Measurements from ENCODE around the gene DHRS4. TPM values are rescaled to one million over a fixed set of nuclear protein-coding genes. Genes with fewer than 3 reads are reported as not detected.

Gene DHRS4
- 47.6 and 55.0 TPM in 2 replicates for total RNA-seq

DNA sequence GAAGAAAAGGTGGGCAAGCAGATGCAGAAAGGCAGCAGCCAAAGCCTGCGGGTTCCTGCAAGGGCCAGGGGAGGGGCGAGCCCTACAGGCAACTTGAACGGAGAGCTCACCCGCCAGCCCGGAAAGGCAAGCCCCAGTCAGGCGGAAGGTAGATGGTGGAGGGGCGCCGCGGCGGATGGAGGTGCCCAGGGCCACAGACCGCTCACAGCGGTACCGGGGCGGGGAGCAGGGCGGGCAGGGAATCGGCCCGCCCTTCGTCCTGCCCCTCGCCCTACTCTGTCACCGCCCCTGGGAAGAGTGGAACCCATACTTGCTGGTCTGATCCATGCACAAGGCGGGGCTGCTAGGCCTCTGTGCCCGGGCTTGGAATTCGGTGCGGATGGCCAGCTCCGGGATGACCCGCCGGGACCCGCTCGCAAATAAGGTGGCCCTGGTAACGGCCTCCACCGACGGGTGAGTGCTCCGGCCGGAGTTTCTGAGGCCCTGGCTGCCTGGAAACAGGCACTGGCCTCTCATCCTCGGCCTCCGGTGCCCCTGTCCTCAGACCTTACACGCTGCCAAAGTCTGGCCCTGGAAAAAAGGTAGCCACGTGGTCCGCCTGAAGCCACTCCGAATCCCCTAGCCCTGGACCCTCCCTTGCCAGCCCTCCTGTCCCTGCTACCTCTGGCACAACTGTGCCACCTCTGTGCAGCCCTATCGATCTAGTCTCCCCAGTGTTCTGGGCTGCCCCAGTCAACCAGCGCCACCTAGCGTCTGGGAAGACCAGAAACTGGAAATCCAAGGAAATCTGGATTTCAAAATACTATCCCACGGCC, at the start of gene DHRS4:
TSS of gene DHRS4 (plus strand) at position 307 of the 815 bp plus-strand sequence. CDS start at position 326, 19 bp downstream.

DNA sequence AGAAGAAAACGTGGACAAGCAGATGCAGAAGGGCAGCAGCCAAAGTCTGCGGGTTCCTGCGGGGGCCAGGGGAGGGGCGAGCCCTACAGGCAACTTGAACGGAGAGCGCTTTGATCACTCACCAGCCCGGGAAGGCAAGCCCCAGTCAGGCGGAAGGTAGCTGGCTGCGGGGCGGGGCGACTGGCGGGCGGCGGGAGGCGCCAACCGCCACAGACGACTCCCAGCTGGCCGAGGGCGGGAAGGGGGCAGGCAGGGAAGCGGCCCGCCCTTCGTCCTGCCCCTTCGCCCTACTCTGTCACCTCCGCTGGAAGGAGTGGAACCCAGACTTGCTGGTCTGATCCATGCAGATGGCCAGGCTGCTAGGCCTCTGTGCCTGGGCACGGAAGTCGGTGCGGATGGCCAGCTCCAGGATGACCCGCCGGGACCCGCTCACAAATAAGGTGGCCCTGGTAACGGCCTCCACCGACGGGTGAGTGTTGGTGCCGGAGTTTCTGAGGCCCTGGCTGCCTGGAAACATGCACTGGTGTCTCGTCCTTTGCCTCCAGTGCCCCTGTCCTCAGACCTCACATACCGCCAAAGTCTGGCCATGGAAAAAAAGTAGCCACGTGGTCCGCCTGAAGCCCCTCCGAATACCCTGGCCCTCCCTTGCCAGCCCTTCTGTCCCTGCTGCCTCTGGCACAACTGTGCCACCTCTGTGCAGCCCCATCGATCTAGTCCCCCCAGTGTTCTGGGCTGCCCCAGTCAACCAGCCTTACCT, 35.2 kb downstream of the DHRS4 start, which contains the start of gene DHRS4L2:
TSS of gene DHRS4L2 (plus strand) at position 323 of the 757 bp plus-strand sequence. CDS start at position 342, 19 bp downstream.

Other genes starting within 250 kb of the DHRS4 start
- 18.5 and 25.0 TPM in 2 replicates for gene DHRS4L2, start 35.2 kb downstream of the DHRS4 start, total RNA-seq
- 0.15 and 0.33 TPM in 2 replicates for gene CARMIL3, start 98.2 kb downstream of the DHRS4 start, total RNA-seq
- not detected in 2 replicates for gene CPNE6, start 117.8 kb downstream of the DHRS4 start, total RNA-seq
- gene PCK2, start 140.5 kb downstream of the DHRS4 start, total RNA-seq = 25.0 and 35.4 TPM in 2 replicates
- gene DCAF11, start 161.0 kb downstream of the DHRS4 start, total RNA-seq = 69.5 and 88.2 TPM in 2 replicates
- 0.83 and 0.87 TPM in 2 replicates for gene NRL, start 161.2 kb downstream of the DHRS4 start, total RNA-seq
- gene FITM1, start 176.9 kb downstream of the DHRS4 start, total RNA-seq = 0.33 and 0.44 TPM in 2 replicates
- gene PSME1, start 182.4 kb downstream of the DHRS4 start, total RNA-seq = 132 and 143 TPM in 2 replicates
- 11.1 and 25.2 TPM in 2 replicates for gene EMC9, start 187.8 kb downstream of the DHRS4 start, total RNA-seq
- 87.2 and 117 TPM in 2 replicates for gene PSME2, start 192.8 kb downstream of the DHRS4 start, total RNA-seq
- gene RNF31, start 193.7 kb downstream of the DHRS4 start, total RNA-seq = 35.5 and 57.9 TPM in 2 replicates
- gene IRF9, start 207.5 kb downstream of the DHRS4 start, total RNA-seq = 87.8 and 104 TPM in 2 replicates
- gene REC8, start 218.3 kb downstream of the DHRS4 start, total RNA-seq = 1.8 and 2.3 TPM in 2 replicates
- 39.4 and 47.6 TPM in 2 replicates for gene IPO4, start 235.0 kb downstream of the DHRS4 start, total RNA-seq
- gene TM9SF1, start 241.7 kb downstream of the DHRS4 start, total RNA-seq = 87.0 and 90.6 TPM in 2 replicates